Psoas muscle (tissue), 8 donors: ENCODE measurements around the gene S100A10. TPM values are rescaled to one million over a fixed set of nuclear protein-coding genes. Genes with fewer than 3 reads are reported as not detected.

Source experiments
- ATAC-seq, 4 donors: fragments of 200-7000 bp; cut with Tn5 transposase; one replicate each; pipeline ENCODE4 v1.9.1; 2020; ENCODE audit warnings: moderate library complexity in 3 of 4, mild to moderate bottlenecking in 2 of 4
- DNase-seq, 2 donors: peaks; one replicate each; pipeline ENCODE4 v3.0.0-alpha.2; 2020
- H3K27ac ChIP-seq: fragments of 200-600 bp; one replicate; pipeline ENCODE4 v1.8.0; 2022
- H3K27me3 ChIP-seq, 3 donors: fragments of 200-600 bp in 1 of 3; one replicate each; pipeline versions ENCODE4 v1.6.1 to v1.8.0; 2013 to 2022; ENCODE audit warnings: low read length in 2 of 3, mild to moderate bottlenecking in 2 of 3, moderate library complexity in 1 of 3; ENCODE audit not compliant: insufficient read depth in 3 of 3
- H3K36me3 ChIP-seq, 2 donors: fragments of 200-600 bp in 1 of 2; one replicate each; pipeline versions ENCODE4 v1.6.1 to v1.8.0; 2013 to 2022; ENCODE audit warnings: low read depth in 1 of 2, mild to moderate bottlenecking in 1 of 2, moderate library complexity in 1 of 2; ENCODE audit not compliant: insufficient read depth in 1 of 2
- H3K4me1 ChIP-seq: fragments of 200-600 bp; one replicate; pipeline ENCODE4 v1.8.0; 2022
- H3K4me3 ChIP-seq: fragments of 200-600 bp; one replicate; pipeline ENCODE4 v1.8.0; 2022; ENCODE audit warnings: mild to moderate bottlenecking
- H3K9me3 ChIP-seq: fragments of 200-600 bp; one replicate; pipeline ENCODE4 v1.8.0; 2022
- CTCF ChIP-seq: fragments of 200-600 bp; IDR thresholded peaks from one replicate; pipeline ENCODE4 v1.8.0; 2022; ENCODE audit warnings: antibody characterized with exemption
- WGBS, 3 donors: extraction: QIAGEN DNeasy Blood & Tissue Kit; methylation state at CpG; one replicate each; pipeline versions ENCODE4 v1.1.6 to v1.1.7; 2013; 5-methylcytosine and 5-hydroxymethylcytosine counted together
- intact Hi-C, 2 donors: fragments of 100-400 bp; cut with DNase I; formaldehyde crosslinking; loops; one replicate each; pipeline versions ENCODE4 v1.11.0 to v1.14.2; 2022
- polyA plus RNA-seq, 3 donors: library from polyadenylated mRNA; stranded (reverse); fragments of 200-250 nt; gene quantifications; one replicate each; pipeline ENCODE4 v1.2.3, GENCODE V29; 2013
- total RNA-seq, 4 donors: library from RNA; stranded (reverse); fragmentation: NEBNext Ultra II Directional in 2 of 4; extraction: Animal tissue kit (Norgen Biotek cat#: 25700) in 2 of 4; gene quantifications; one replicate each; pipeline versions ENCODE4 v1.2.1 to v1.2.4, GENCODE V29; 2021 to 2023
- donor health status: healthy with polysubstance abuse.
- donor health status: DM: no; HTN: no; CAD: no; lungs with moderate emphysema.
- donor health status: Bipolar disorder and iron deficiency.
- donor health status: healthy.
- donor health status: DM: yes; HTN: yes; CAD: no.
- donor health status: DM: no; HTN: no; CAD: no.
- donor health status: DM: no; HTN: no; CAD: no.
- donor health status: DM: yes; HTN: yes; CAD: no.

Gene S100A10
- total and polyA plus RNA-seq, 7 donors = 30.5 to 414 (median 61.6) TPM

GRCh38 chr1:151994956-151995355, 1.3 kb upstream of the S100A10 start:
- intact Hi-C loops = loop anchor here in 1 of 2 donors (5.0 kb wide), 1 partner anchor 63 kb away; no protein-coding TSS in a partner anchor
- Histone ChIP-seq H3K9me3 (no peaks in the 10 kb centered on the region), H3K36me3 (no peaks in the 10 kb centered on the region), H3K4me1 (peaks cover 8% of the 10 kb centered on the region), H3K27me3 (peaks cover 0 to 43% (median 4%) of the 10 kb centered on the region in 3 donors), H3K27ac (no peak overlapping the region), H3K4me3 (no peak overlapping the region)
- DNase-seq = peak in 1 of 2 donors; percentile 33
- ATAC-seq = peak in 2 of 4 donors; percentile 15 to 22
- WGBS, 3 donors = 50 to 63% (median 55%) methylated on average over 6 of the region's 6 CpGs
- no peak for TF ChIP-seq CTCF

- Histone ChIP-seq H3K27ac (peak overlapping the region; percentile 76), H3K27me3 (peaks cover 0 to 54% (median 4%) of the 10 kb centered on the region in 3 donors), H3K36me3 (no peaks in the 10 kb centered on the region), H3K9me3 (no peaks in the 10 kb centered on the region), H3K4me1 (peaks cover 16% of the 10 kb centered on the region), H3K4me3 (peak overlapping the region; percentile 78)
- whole genome bisulfite sequencing, 3 donors = 1 to 3% (median 2%) methylated on average over 27 to 50 of the region's 50 CpGs
- ATAC-seq = peak in 1 of 4 donors; percentile 43
- intact Hi-C loops = loop anchor here in 1 of 2 donors (5.0 kb wide), 1 partner anchor 61 kb away; no protein-coding TSS in a partner anchor
- DNase-seq = peak; percentile 41 to 65
- TF ChIP-seq CTCF = no peak
Measured at GRCh38 chr1:151993084-151993733, 450 bp downstream of the S100A10 start.

GRCh38 chr1:151992303-151993083, 1.2 kb downstream of the S100A10 start:
- Histone ChIP-seq H3K4me1 (peaks cover 16% of the 10 kb centered on the region), H3K4me3 (peak overlapping the region; percentile 78), H3K9me3 (no peaks in the 10 kb centered on the region), H3K36me3 (no peaks in the 10 kb centered on the region), H3K27me3 (peaks cover 0 to 51% (median 4%) of the 10 kb centered on the region in 3 donors), H3K27ac (peak overlapping the region; percentile 76)
- TF ChIP-seq CTCF = no peak
- WGBS, 3 donors = 10 to 27% (median 11%) methylated on average over 21 of the region's 21 CpGs
- ATAC-seq = peak; percentile 76 to 83 (median 78)
- intact Hi-C loops = loop anchor here in 1 of 2 donors (5.0 kb wide), 1 partner anchor 60 kb away; no protein-coding TSS in a partner anchor
- DNase-seq = peak; percentile 88 to 89

GRCh38 chr1:151991663-151992302, 1.9 kb downstream of the S100A10 start:
- H3K9me3 ChIP-seq = no peaks in the 10 kb centered on the region
- peaks cover 16% of the 10 kb centered on the region for H3K4me1 ChIP-seq
- peaks cover 0 to 51% (median 4%) of the 10 kb centered on the region in 3 donors for H3K27me3 ChIP-seq
- no peak for TF ChIP-seq CTCF
- H3K36me3 ChIP-seq = no peaks in the 10 kb centered on the region
- H3K4me3 ChIP-seq = peak overlapping the region; percentile 78
- H3K27ac ChIP-seq = peak overlapping the region; percentile 76
- WGBS, 3 donors = 31 to 51% (median 37%) methylated on average over 6 of the region's 6 CpGs
- intact Hi-C loops = loop anchor here in 1 of 2 donors (5.0 kb wide), 1 partner anchor 59 kb away; no protein-coding TSS in a partner anchor
- no peak for DNase-seq
- ATAC-seq = no peak
